Bronchial epithelial cell (primary cell): ENCODE measurements around the gene ESRRB. TPM values are rescaled to one million over a fixed set of nuclear protein-coding genes. Genes with fewer than 3 reads are reported as not detected.

Source experiments
- DNase-seq: peaks from one replicate; pipeline ENCODE4 v3.0.0-alpha.2; 2010; ENCODE audit warnings: low read depth
- FAIRE-seq: peaks from 2 replicates; lab custom pipeline; 2011; peaks lifted over from hg19 to GRCh38; lab: Jason Lieb, UNC
- H3K27me3 ChIP-seq: 2 replicates; pipeline ENCODE4 v1.5.1; 2011; ENCODE audit warnings: low read length; ENCODE audit not compliant: control insufficient read depth, insufficient read depth
- H3K36me3 ChIP-seq: 2 replicates; pipeline ENCODE4 v1.5.1; 2011; ENCODE audit warnings: low read length; ENCODE audit not compliant: control insufficient read depth, insufficient read depth
- H3K4me3 ChIP-seq: 2 replicates; pipeline ENCODE4 v1.5.1; 2011; ENCODE audit warnings: mild to moderate bottlenecking, low read depth, low read length, control low read depth
- total RNA-seq: library from RNA; depleted of rRNA; stranded (reverse); fragments of >200 nt; gene quantifications from 2 replicates; pipeline ENCODE4 v1.2.1, GENCODE V29; 2014
- TF ChIP-seq, protein P1 (sequence below): IDR thresholded peaks from 2 replicates; pipeline ENCODE4 v1.5.1; 2011; ENCODE audit warnings: mild to moderate bottlenecking, moderate library complexity, low read length, control low read depth, inconsistent platforms; ENCODE audit not compliant: insufficient read depth, severe bottlenecking

Gene ESRRB
- total RNA-seq, 1 donor from 2014 or later = not detected

GRCh38 chr14:76500011-76500410 lies 124.1 kb downstream of the ESRRB start:
- Histone ChIP-seq H3K4me3 (no peak overlapping the region), H3K36me3 (no peaks in the 10 kb centered on the region), H3K27me3 (peaks cover 5% of the 10 kb centered on the region)
- DNase-seq (peak; percentile 7), FAIRE-seq (no peak)
- TF ChIP-seq, protein P1, sequence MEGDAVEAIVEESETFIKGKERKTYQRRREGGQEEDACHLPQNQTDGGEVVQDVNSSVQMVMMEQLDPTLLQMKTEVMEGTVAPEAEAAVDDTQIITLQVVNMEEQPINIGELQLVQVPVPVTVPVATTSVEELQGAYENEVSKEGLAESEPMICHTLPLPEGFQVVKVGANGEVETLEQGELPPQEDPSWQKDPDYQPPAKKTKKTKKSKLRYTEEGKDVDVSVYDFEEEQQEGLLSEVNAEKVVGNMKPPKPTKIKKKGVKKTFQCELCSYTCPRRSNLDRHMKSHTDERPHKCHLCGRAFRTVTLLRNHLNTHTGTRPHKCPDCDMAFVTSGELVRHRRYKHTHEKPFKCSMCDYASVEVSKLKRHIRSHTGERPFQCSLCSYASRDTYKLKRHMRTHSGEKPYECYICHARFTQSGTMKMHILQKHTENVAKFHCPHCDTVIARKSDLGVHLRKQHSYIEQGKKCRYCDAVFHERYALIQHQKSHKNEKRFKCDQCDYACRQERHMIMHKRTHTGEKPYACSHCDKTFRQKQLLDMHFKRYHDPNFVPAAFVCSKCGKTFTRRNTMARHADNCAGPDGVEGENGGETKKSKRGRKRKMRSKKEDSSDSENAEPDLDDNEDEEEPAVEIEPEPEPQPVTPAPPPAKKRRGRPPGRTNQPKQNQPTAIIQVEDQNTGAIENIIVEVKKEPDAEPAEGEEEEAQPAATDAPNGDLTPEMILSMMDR = no peak

- FAIRE-seq (peak; percentile 32), DNase-seq (no peak)
- Histone ChIP-seq H3K27me3 (peaks cover 5% of the 10 kb centered on the region), H3K36me3 (no peaks in the 10 kb centered on the region), H3K4me3 (no peak overlapping the region)
- TF ChIP-seq, protein P1 = no peak
Observed at GRCh38 chr14:76500480-76500879, 124.5 kb downstream of the ESRRB start.

GRCh38 chr14:76501156-76501720 lies 125.3 kb downstream of the ESRRB start:
- FAIRE-seq = no peak
- no peak overlapping the region for H3K4me3 ChIP-seq
- DNase-seq = no peak
- H3K27me3 ChIP-seq = peaks cover 3% of the 10 kb centered on the region
- no peaks in the 10 kb centered on the region for H3K36me3 ChIP-seq
- TF ChIP-seq, protein P1 = no peak

DNA sequence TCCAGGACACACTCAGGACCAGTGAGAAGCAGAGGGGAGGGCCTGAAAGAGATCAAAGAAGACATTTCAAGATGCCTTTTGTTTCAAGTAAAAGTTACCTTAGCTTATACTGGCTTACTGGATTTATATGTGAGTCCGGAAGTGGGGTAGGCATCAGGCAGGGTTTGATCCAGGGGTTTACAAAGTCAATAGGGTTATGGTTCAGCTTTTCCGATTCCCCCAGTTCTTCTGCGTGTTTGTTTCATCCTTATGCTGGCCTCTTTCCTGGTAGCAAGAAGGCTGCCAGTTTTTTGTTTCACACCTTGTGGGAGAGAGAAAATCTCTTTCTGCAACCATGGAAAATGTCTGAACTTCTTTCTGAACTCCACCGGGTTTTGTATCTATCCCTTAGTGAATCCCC lies 126.3 kb downstream of the ESRRB start:
- Histone ChIP-seq H3K27me3 (peaks cover 3% of the 10 kb centered on the region), H3K36me3 (no peaks in the 10 kb centered on the region), H3K4me3 (no peak overlapping the region)
- peak; percentile 18 for FAIRE-seq
- no peak for DNase-seq
- TF ChIP-seq, protein P1 = no peak

GRCh38 chr14:76502638-76503037 lies 126.7 kb downstream of the ESRRB start:
- TF ChIP-seq, protein P1 = no peak
- no peak for FAIRE-seq
- DNase-seq = no peak
- peaks cover 3% of the 10 kb centered on the region for H3K27me3 ChIP-seq
- H3K4me3 ChIP-seq = no peak overlapping the region
- no peaks in the 10 kb centered on the region for H3K36me3 ChIP-seq

DNA sequence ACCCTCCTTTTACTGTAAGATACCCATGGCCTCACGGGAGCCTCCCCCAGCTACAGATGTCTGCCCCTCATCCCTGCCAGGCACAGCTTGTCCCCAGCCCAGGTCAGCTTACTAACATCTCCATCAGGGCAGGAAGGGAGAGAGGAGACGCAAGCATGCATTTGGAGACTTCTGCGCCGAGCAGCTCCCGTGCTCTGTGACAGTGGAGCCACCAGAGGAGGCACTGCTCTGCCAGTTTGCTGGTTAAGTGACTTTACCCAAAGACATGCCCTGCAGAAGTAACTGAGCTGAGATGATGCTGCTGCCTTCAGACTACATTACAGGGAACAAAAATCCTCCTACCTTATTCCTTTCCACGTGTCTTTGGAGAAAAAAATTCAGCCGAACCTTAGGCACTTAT lies 133.4 kb downstream of the ESRRB start:
- TF ChIP-seq, protein P1 = no peak
- FAIRE-seq (no peak), DNase-seq (no peak)
- Histone ChIP-seq H3K4me3 (no peak overlapping the region), H3K27me3 (peaks cover 5% of the 10 kb centered on the region), H3K36me3 (no peaks in the 10 kb centered on the region)
